HEK293 (cell line): ENCODE data around the gene DENND4B.
A peak's percentile ranks its signal among the peaks of the same experiment; 100 is the strongest.

Experiments
- CTCF ChIA-PET: fragments of 350-600 bp; formaldehyde crosslinking; extraction: SDS; loops from one replicate; lab custom pipeline; 2021; ENCODE audit warnings: antibody characterized with exemption; lab: Yijun Ruan, JAX
- POLR2A ChIA-PET: fragments of 300-600 bp; formaldehyde crosslinking; extraction: SDS; loops from one replicate; lab custom pipeline; 2020; ENCODE audit warnings: antibody characterized with exemption, inconsistent platforms; lab: Yijun Ruan, JAX
- H3K27ac ChIP-seq: fragments of 200-500 bp; sonication (Bioruptor generic); 2 replicates; pipeline ENCODE4 v1.5.1; 2014; ENCODE audit warnings: low read depth, low read length, control low read depth, inconsistent platforms; ENCODE audit errors: extremely low read depth
- H3K36me3 ChIP-seq, 2 experiments: fragments of 200-500 bp in 1 of 2; sonication (Bioruptor generic) in 1 of 2; 1 replicate in 1 of 2; 2 replicates in 1 of 2; pipeline ENCODE4 v1.5.1; 2014 to 2017; ENCODE audit warnings: inconsistent platforms in 2 of 2, low read length in 2 of 2; ENCODE audit not compliant: control insufficient read depth in 2 of 2, insufficient read depth in 1 of 2
- H3K4me1 ChIP-seq: fragments of 200-500 bp; sonication (Bioruptor generic); 2 replicates; pipeline ENCODE4 v1.5.1; 2014; ENCODE audit warnings: mild to moderate bottlenecking, low read length, inconsistent platforms; ENCODE audit not compliant: control insufficient read depth, insufficient read depth
- H3K4me3 ChIP-seq: 2 replicates; pipeline ENCODE4 v1.5.1; 2011; ENCODE audit warnings: low read depth, mild to moderate bottlenecking, control low read depth, low read length, moderate library complexity
- H3K9me3 ChIP-seq: fragments of 200-500 bp; sonication (Bioruptor generic); 2 replicates; pipeline ENCODE4 v1.5.1; 2014; ENCODE audit warnings: low read depth, low read length, inconsistent platforms; ENCODE audit not compliant: control insufficient read depth, insufficient read depth
- HOXC10 ChIP-seq: sonication (generic); formaldehyde crosslinking; IDR thresholded peaks from 2 replicates; pipeline ENCODE4 v1.8.1; 2023; ENCODE audit warnings: mild to moderate bottlenecking, missing genetic modification reagents
- OVOL3 ChIP-seq: fragments of 450-650 bp; formaldehyde crosslinking; IDR thresholded peaks from 2 replicates; pipeline ENCODE4 v1.5.1; 2016; ENCODE audit warnings: missing biosample characterization, missing genetic modification characterization
- SALL2 ChIP-seq: fragments of 450-650 bp; formaldehyde crosslinking; IDR thresholded peaks from 2 replicates; pipeline ENCODE4 v1.5.0; 2017; ENCODE audit warnings: missing biosample characterization, mild to moderate bottlenecking, missing genetic modification characterization, borderline replicate concordance
- ZBTB44 ChIP-seq: fragments of 450-650 bp; IDR thresholded peaks from 2 replicates; pipeline ENCODE4 v1.5.1; 2018; ENCODE audit warnings: missing biosample characterization, mild to moderate bottlenecking, missing genetic modification characterization
- ZNF146 ChIP-seq: fragments of 450-650 bp; formaldehyde crosslinking; IDR thresholded peaks from 2 replicates; pipeline ENCODE4 v1.5.1; 2016; ENCODE audit warnings: missing biosample characterization, missing genetic modification characterization
- ZNF169 ChIP-seq: fragments of 450-650 bp; formaldehyde crosslinking; IDR thresholded peaks from 2 replicates; pipeline ENCODE4 v1.5.1; 2016; ENCODE audit warnings: missing biosample characterization, missing genetic modification characterization
- ZNF214 ChIP-seq: fragments of 450-650 bp; formaldehyde crosslinking; IDR thresholded peaks from 2 replicates; pipeline ENCODE4 v1.5.1; 2017; ENCODE audit warnings: missing biosample characterization, mild to moderate bottlenecking, missing genetic modification characterization, borderline replicate concordance
- ZNF449 ChIP-seq: fragments of 450-650 bp; formaldehyde crosslinking; IDR thresholded peaks from 2 replicates; pipeline ENCODE4 v1.5.1; 2017; ENCODE audit warnings: missing biosample characterization, mild to moderate bottlenecking, missing genetic modification characterization, moderate library complexity
- ZNF585B ChIP-seq: fragments of 450-650 bp; formaldehyde crosslinking; IDR thresholded peaks from 2 replicates; pipeline ENCODE4 v1.5.1; 2016; ENCODE audit warnings: missing biosample characterization, missing genetic modification characterization
- ZNF624 ChIP-seq: fragments of 450-650 bp; formaldehyde crosslinking; IDR thresholded peaks from 2 replicates; pipeline ENCODE4 v1.5.1; 2017; ENCODE audit warnings: missing biosample characterization, missing genetic modification characterization
- ZNF747 ChIP-seq: fragments of 450-650 bp; formaldehyde crosslinking; IDR thresholded peaks from 2 replicates; pipeline ENCODE4 v1.5.1; 2016; ENCODE audit warnings: missing biosample characterization, missing genetic modification characterization
- ZSCAN23 ChIP-seq: fragments of 450-650 bp; formaldehyde crosslinking; IDR thresholded peaks from 2 replicates; pipeline ENCODE4 v1.5.1; 2016; ENCODE audit warnings: missing biosample characterization, missing genetic modification characterization
- TF ChIP-seq, protein P1 (sequence below): fragments of 450-650 bp; formaldehyde crosslinking; IDR thresholded peaks from 2 replicates; pipeline ENCODE4 v1.5.1; 2016; ENCODE audit warnings: missing biosample characterization, missing genetic modification characterization
- TF ChIP-seq, protein P2 (sequence below): fragments of 450-650 bp; formaldehyde crosslinking; IDR thresholded peaks from 2 replicates; pipeline ENCODE4 v1.5.1; 2016; ENCODE audit warnings: missing biosample characterization, missing genetic modification characterization

DENND4B gene

DNA sequence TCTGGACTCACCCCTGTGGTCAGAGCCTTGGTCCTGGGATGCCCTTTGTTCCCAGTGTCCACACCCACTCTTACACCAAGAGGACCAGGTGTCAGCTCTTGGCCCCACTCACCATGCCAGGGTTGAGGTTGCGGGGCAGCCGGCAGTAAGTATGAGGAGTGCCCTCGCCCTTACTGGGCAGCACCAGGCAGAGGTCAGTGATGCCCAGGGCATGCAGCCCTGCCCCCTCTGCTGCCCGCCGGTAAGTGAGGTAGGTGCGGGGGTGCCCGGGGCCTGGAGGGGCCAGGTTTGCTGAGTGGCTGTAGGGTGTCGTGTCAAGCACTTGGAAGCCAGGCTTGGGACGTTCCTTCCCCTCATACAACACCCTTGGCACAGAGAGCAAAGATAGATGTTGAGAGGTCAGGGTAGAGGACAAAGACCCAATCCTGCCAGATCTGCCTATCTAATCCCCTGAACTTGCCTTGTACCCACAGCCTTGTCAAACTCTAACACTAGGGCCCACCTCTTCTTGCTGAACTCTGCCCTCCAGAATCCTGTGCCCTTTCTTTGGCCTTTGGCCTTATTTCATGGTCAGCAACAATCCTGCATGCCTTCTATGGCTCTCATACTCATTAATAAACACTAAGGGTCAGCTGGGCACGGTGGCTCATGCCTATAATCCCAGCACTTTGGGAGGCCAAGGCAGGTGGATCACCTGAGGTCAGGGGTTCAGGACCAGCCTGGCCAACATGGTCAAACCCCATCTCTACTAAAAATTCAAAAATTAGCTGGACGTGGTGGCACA is 3.6 kb downstream of the DENND4B start:
- ChIA-PET CTCF (interaction anchor here (1.4 to 2.5 kb wide), 2 partner anchors 24 to 43 kb away, joined by 7 to 10 read pairs; partner anchors contain the start of genes CREB3L4 and RAB13), POLR2A (interaction anchor here (0.7 to 4.3 kb wide), 7 partner anchors 13 to 62 kb away, joined by 3 to 36 read pairs (median 4); partner anchors contain the start of genes CREB3L4, CRTC2, RPS27 and SLC39A1)
- H3K27ac ChIP-seq = no peak overlapping the region
- H3K36me3 ChIP-seq = peaks cover 0 to 63% of the 10 kb centered on the region in 2 experiments; a peak in 1 of 3 replicates
- TF ChIP-seq, protein P1, sequence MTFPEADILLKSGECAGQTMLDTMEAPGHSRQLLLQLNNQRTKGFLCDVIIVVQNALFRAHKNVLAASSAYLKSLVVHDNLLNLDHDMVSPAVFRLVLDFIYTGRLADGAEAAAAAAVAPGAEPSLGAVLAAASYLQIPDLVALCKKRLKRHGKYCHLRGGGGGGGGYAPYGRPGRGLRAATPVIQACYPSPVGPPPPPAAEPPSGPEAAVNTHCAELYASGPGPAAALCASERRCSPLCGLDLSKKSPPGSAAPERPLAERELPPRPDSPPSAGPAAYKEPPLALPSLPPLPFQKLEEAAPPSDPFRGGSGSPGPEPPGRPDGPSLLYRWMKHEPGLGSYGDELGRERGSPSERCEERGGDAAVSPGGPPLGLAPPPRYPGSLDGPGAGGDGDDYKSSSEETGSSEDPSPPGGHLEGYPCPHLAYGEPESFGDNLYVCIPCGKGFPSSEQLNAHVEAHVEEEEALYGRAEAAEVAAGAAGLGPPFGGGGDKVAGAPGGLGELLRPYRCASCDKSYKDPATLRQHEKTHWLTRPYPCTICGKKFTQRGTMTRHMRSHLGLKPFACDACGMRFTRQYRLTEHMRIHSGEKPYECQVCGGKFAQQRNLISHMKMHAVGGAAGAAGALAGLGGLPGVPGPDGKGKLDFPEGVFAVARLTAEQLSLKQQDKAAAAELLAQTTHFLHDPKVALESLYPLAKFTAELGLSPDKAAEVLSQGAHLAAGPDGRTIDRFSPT = peak; percentile 15; the same call in 1 of the 2 replicates
- no peak for TF ChIP-seq ZNF624 (tag by site-specific recombination)
- no peak overlapping the region for H3K4me3 ChIP-seq
- no peaks in the 10 kb centered on the region for H3K4me1 ChIP-seq
- H3K9me3 ChIP-seq = no peaks in the 10 kb centered on the region

GRCh38 chr1:153941826-153942725 is 4.4 kb downstream of the DENND4B start:
- Histone ChIP-seq H3K36me3 (peaks cover 0 to 64% of the 10 kb centered on the region in 2 experiments; a peak in 1 of 3 replicates), H3K4me1 (no peaks in the 10 kb centered on the region), H3K9me3 (no peaks in the 10 kb centered on the region), H3K4me3 (no peak overlapping the region), H3K27ac (no peak overlapping the region)
- CTCF ChIA-PET = interaction anchor here (0.5 kb wide), 1 partner anchor 217 kb away, joined by 3 read pairs; no protein-coding TSS in a partner anchor
- POLR2A ChIA-PET = interaction anchor here (0.8 to 2.0 kb wide), 3 partner anchors 18 to 61 kb away, joined by 3 to 8 read pairs (median 7); partner anchors contain the start of gene CREB3L4
- TF ChIP-seq ZBTB44 (no peak), ZNF747 (no peak), ZNF449 (tag by site-specific recombination) (no peak), ZNF585B (tag by site-specific recombination) (no peak), ZNF214 (tag by site-specific recombination) (no peak), ZSCAN23 (tag by site-specific recombination) (no peak), ZNF146 (tag by site-specific recombination) (no peak), SALL2 (no peak), OVOL3 (tag by site-specific recombination) (no peak), ZNF169 (tag by site-specific recombination) (no peak), HOXC10 (no peak)
- TF ChIP-seq, protein P2, sequence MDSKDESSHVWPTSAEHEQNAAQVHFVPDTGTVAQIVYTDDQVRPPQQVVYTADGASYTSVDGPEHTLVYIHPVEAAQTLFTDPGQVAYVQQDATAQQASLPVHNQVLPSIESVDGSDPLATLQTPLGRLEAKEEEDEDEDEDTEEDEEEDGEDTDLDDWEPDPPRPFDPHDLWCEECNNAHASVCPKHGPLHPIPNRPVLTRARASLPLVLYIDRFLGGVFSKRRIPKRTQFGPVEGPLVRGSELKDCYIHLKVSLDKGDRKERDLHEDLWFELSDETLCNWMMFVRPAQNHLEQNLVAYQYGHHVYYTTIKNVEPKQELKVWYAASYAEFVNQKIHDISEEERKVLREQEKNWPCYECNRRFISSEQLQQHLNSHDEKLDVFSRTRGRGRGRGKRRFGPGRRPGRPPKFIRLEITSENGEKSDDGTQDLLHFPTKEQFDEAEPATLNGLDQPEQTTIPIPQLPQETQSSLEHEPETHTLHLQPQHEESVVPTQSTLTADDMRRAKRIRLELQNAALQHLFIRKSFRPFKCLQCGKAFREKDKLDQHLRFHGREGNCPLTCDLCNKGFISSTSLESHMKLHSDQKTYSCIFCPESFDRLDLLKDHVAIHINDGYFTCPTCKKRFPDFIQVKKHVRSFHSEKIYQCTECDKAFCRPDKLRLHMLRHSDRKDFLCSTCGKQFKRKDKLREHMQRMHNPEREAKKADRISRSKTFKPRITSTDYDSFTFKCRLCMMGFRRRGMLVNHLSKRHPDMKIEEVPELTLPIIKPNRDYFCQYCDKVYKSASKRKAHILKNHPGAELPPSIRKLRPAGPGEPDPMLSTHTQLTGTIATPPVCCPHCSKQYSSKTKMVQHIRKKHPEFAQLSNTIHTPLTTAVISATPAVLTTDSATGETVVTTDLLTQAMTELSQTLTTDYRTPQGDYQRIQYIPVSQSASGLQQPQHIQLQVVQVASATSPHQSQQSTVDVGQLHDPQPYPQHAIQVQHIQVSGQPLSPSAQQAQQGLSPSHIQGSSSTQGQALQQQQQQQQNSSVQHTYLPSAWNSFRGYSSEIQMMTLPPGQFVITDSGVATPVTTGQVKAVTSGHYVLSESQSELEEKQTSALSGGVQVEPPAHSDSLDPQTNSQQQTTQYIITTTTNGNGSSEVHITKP (tag by site-specific recombination) = no peak
